Upper lobe of left lung (tissue), 4 donors: ENCODE measurements around the gene MAU2.

ENCODE experiments used
- CTCF ChIP-seq, 6 experiments: fragments of 450-650 bp in 4 of 6; fragments of 200-600 bp in 2 of 6; sonication (generic) in 2 of 6; IDR thresholded peaks; one replicate each; pipeline ENCODE4 v1.5.1; 2016 to 2019; ENCODE audit warnings: antibody characterized with exemption in 6 of 6
- POLR2AphosphoS5 ChIP-seq, 2 donors: sonication (generic); formaldehyde crosslinking; IDR thresholded peaks; one replicate each; pipeline ENCODE4 v1.5.1; 2017; ENCODE audit warnings: antibody characterized with exemption in 2 of 2

GRCh38 chr19:19354007-19354406 is 33.4 kb downstream of the MAU2 start:
- no peak for TF ChIP-seq POLR2AphosphoS5 (IDR thresholded peaks at IDR 0.05)
- no peak for TF ChIP-seq CTCF (IDR thresholded peaks at IDR 0.05)
